Measurements from ENCODE around the gene UFM1. TPM values are rescaled to one million over a fixed set of nuclear protein-coding genes. Genes with fewer than 3 reads are reported as not detected.

The UFM1 gene
- total RNA-seq, 2 experiments from 2014 or later: 68.7 to 70.3 TPM

DNA sequence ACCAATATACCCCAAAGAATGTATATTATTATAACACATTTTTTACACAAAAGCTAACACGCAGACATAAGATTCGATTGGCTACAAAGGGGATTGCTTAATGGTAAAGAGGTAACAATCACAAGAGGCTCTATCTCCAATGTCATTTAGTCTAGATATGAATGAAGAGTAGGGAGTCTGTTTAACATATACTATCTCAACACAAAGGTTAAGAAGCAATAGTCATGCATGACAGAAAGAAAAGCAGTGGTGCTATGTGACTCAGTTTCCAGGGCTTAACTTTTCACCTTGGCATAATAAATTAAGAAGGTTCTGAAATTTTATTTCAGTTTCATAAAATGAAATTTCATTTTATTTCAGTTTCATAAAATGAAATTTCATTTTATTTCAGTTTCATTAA lies 33.3 kb downstream of the UFM1 start:
- Mint-ChIP-seq H3K4me3 (no peak overlapping the region), H3K27me3 (peaks cover 18% of the 10 kb centered on the region), H3K36me3 (ENCODE audit: low read depth) (no peaks in the 10 kb centered on the region), H3K4me1 (ENCODE audit: low read depth) (no peaks in the 10 kb centered on the region), H3K9me3 (no peaks in the 10 kb centered on the region), H3K27ac (no peak overlapping the region)
- TF ChIP-seq, protein P1, sequence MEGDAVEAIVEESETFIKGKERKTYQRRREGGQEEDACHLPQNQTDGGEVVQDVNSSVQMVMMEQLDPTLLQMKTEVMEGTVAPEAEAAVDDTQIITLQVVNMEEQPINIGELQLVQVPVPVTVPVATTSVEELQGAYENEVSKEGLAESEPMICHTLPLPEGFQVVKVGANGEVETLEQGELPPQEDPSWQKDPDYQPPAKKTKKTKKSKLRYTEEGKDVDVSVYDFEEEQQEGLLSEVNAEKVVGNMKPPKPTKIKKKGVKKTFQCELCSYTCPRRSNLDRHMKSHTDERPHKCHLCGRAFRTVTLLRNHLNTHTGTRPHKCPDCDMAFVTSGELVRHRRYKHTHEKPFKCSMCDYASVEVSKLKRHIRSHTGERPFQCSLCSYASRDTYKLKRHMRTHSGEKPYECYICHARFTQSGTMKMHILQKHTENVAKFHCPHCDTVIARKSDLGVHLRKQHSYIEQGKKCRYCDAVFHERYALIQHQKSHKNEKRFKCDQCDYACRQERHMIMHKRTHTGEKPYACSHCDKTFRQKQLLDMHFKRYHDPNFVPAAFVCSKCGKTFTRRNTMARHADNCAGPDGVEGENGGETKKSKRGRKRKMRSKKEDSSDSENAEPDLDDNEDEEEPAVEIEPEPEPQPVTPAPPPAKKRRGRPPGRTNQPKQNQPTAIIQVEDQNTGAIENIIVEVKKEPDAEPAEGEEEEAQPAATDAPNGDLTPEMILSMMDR (IDR thresholded peaks at IDR 0.05): no peak
- intact Hi-C loops (cut with DNase I, micrococcal nuclease): no loop called here
- Histone ChIP-seq H3K4me3 (ENCODE audit: low read length) (no peak overlapping the region), H3K36me3 (ENCODE audit: insufficient read depth, low read length) (no peaks in the 10 kb centered on the region), H3K27ac (ENCODE audit: low read depth in 1 of 2, low read length in 2 of 2) (no peak overlapping the region), H3K9me3 (ENCODE audit: control insufficient read depth in 1 of 2, insufficient read depth in 1 of 2, low read length in 2 of 2) (no peaks in the 10 kb centered on the region), H3K27me3 (ENCODE audit: control insufficient read depth in 1 of 2, insufficient read depth in 2 of 2, low read length in 2 of 2) (no peaks in the 10 kb centered on the region), H3K4me1 (ENCODE audit: insufficient read depth, low read length) (no peaks in the 10 kb centered on the region)
- ChIA-PET POLR2A (no interaction called here), CTCF (no interaction called here)
- DNase-seq (no peak), ATAC-seq (ENCODE audit: poor library complexity) (no peak)

DNA sequence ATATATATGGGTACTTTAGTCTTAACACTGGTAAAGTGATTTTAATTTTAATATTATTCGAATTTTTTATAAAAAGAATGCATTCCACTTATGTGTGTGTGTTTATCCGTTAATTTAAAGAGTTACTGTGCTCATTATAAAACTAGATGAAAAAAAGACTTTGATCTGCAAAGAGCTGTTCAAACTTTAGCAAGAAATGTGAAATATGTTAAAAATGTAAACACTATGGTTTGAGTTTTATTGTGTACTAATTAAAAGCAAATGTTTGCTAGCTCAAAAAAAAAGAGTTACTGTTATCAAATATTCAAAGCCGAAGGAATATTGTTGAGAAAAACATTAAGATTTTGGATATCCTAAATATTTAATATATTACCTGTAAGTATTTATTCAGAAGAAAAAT lies 34.5 kb downstream of the UFM1 start:
- Histone ChIP-seq H3K9me3 (ENCODE audit: control insufficient read depth in 1 of 2, insufficient read depth in 1 of 2, low read length in 2 of 2) (no peaks in the 10 kb centered on the region), H3K36me3 (ENCODE audit: insufficient read depth, low read length) (no peaks in the 10 kb centered on the region), H3K4me1 (ENCODE audit: insufficient read depth, low read length) (no peaks in the 10 kb centered on the region), H3K4me3 (ENCODE audit: low read length) (no peak overlapping the region), H3K27me3 (ENCODE audit: control insufficient read depth in 1 of 2, insufficient read depth in 2 of 2, low read length in 2 of 2) (no peaks in the 10 kb centered on the region), H3K27ac (ENCODE audit: low read depth in 1 of 2, low read length in 2 of 2) (no peak overlapping the region)
- no peak for DNase-seq
- ChIA-PET CTCF (no interaction called here), POLR2A (no interaction called here)
- Mint-ChIP-seq H3K4me1 (ENCODE audit: low read depth) (no peaks in the 10 kb centered on the region), H3K4me3 (no peak overlapping the region), H3K36me3 (ENCODE audit: low read depth) (no peaks in the 10 kb centered on the region), H3K9me3 (no peaks in the 10 kb centered on the region), H3K27me3 (peaks cover 14% of the 10 kb centered on the region), H3K27ac (no peak overlapping the region)
- intact Hi-C loops (cut with DNase I, micrococcal nuclease): no loop called here
- TF ChIP-seq, protein P1 (IDR thresholded peaks at IDR 0.05): no peak
- ATAC-seq (ENCODE audit: poor library complexity): no peak

DNA sequence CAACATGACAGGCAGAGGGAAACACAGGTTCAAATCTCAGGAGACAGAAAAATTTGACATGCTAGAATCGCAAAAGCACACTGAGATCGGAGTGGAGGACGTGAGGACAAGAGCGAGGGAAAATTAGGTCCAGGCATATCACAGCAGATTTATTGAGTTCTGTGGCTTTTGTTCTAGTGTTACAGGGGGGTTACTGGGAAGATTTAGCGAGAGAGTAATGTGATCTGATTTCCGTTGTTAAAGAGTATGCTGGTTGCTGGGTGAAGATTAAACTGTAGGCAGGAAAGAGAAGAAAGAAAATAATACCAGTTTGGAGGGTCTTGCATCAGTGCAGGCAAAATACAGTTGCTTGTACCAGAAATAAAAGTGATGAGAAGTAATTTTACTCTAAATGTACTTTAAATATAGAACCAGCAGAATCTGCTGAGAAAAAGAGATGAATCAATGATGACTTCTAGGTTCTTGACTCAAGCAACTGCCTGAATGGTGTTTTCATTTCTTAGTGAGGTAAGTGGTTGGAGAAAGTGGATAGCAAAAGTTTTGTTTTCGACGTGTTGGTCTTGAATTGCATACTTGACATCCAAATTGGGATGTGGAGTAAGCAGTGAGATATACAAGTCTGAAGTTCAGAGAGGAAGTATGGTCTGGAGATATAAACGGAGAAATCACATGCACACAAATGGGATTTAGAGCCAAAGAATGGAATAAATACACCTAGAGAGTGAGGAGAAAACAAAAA lies 35.7 kb downstream of the UFM1 start:
- Mint-ChIP-seq H3K9me3 (no peaks in the 10 kb centered on the region), H3K36me3 (ENCODE audit: low read depth) (no peaks in the 10 kb centered on the region), H3K27ac (no peak overlapping the region), H3K4me3 (no peak overlapping the region), H3K27me3 (peaks cover 12% of the 10 kb centered on the region), H3K4me1 (ENCODE audit: low read depth) (no peaks in the 10 kb centered on the region)
- TF ChIP-seq, protein P1 (IDR thresholded peaks at IDR 0.05): no peak
- no peaks in the 10 kb centered on the region for H3K4me1 ChIP-seq (ENCODE audit: insufficient read depth, low read length)
- no peak for DNase-seq
- no peaks in the 10 kb centered on the region for H3K27me3 ChIP-seq (ENCODE audit: control insufficient read depth in 1 of 2, insufficient read depth in 2 of 2, low read length in 2 of 2)
- ChIA-PET POLR2A (no interaction called here), CTCF (no interaction called here)
- intact Hi-C loops (cut with DNase I, micrococcal nuclease): no loop called here
- no peak overlapping the region for H3K27ac ChIP-seq (ENCODE audit: low read depth in 1 of 2, low read length in 2 of 2)
- no peaks in the 10 kb centered on the region for H3K36me3 ChIP-seq (ENCODE audit: insufficient read depth, low read length)
- H3K4me3 ChIP-seq (ENCODE audit: low read length): no peak overlapping the region
- no peak for ATAC-seq (ENCODE audit: poor library complexity)
- H3K9me3 ChIP-seq (ENCODE audit: control insufficient read depth in 1 of 2, insufficient read depth in 1 of 2, low read length in 2 of 2): no peaks in the 10 kb centered on the region

Measured in CD4-positive, alpha-beta T cell (primary cell).